DND-41 (cell line): ENCODE data around the gene STAM2.

Source experiments
- ATAC-seq: fragments of 200-7000 bp; cut with Tn5 transposase; 3 replicates; pipeline ENCODE4 v1.9.1; 2021; ENCODE audit warnings: low read depth; ENCODE audit not compliant: insufficient read depth
- DNase-seq: peaks from one replicate; pipeline ENCODE4 v3.0.0-alpha.2; 2020
- H2AFZ ChIP-seq: 2 replicates; pipeline ENCODE4 v1.6.0; 2012; ENCODE audit warnings: low read depth, low read length
- H3K27ac ChIP-seq: 2 replicates; pipeline ENCODE4 v1.5.1; 2012; ENCODE audit warnings: low read length, inconsistent platforms
- H3K27me3 ChIP-seq: fragments of 200-600 bp; sonication (generic); 2 replicates; pipeline ENCODE4 v1.6.0; 2012; ENCODE audit warnings: low read length, mild to moderate bottlenecking, inconsistent platforms; ENCODE audit not compliant: insufficient read depth, poor library complexity
- H3K36me3 ChIP-seq: 2 replicates; pipeline ENCODE4 v1.5.1; 2012; ENCODE audit warnings: low read length, inconsistent platforms; ENCODE audit not compliant: insufficient read depth
- H3K4me1 ChIP-seq: 2 replicates; pipeline ENCODE4 v1.5.1; 2012; ENCODE audit warnings: mild to moderate bottlenecking, low read length; ENCODE audit not compliant: insufficient read depth
- H3K4me2 ChIP-seq: 2 replicates; pipeline ENCODE4 v1.6.0; 2012; ENCODE audit warnings: mild to moderate bottlenecking, moderate library complexity, low read length, inconsistent platforms; ENCODE audit not compliant: insufficient read depth
- H3K4me3 ChIP-seq, 2 experiments: fragments of 200-600 bp in 1 of 2; shearing (Covaris generic) in 1 of 2; 2 replicates each; pipeline ENCODE4 v1.5.1; 2012 to 2016; ENCODE audit warnings: inconsistent platforms in 2 of 2, low read length in 2 of 2, mild to moderate bottlenecking in 2 of 2, low read depth in 1 of 2, moderate library complexity in 1 of 2
- H3K79me2 ChIP-seq: 2 replicates; pipeline ENCODE4 v1.6.0; 2012; ENCODE audit warnings: low read length, inconsistent platforms; ENCODE audit not compliant: insufficient read depth
- H3K9ac ChIP-seq: 2 replicates; pipeline ENCODE4 v1.6.0; 2012; ENCODE audit warnings: low read depth, mild to moderate bottlenecking, inconsistent platforms, low read length, moderate library complexity
- H3K9me3 ChIP-seq: 2 replicates; pipeline ENCODE4 v1.5.1; 2012; ENCODE audit warnings: low read length, moderate library complexity, mild to moderate bottlenecking, inconsistent platforms; ENCODE audit not compliant: insufficient read depth, severe bottlenecking
- H4K20me1 ChIP-seq: 2 replicates; pipeline ENCODE4 v1.6.0; 2012; ENCODE audit warnings: low read length; ENCODE audit not compliant: insufficient read depth
- CTCF ChIP-seq: IDR thresholded peaks from 2 replicates; pipeline ENCODE4 v1.5.1; 2012; ENCODE audit warnings: borderline replicate concordance, low read length, moderate library complexity, mild to moderate bottlenecking; ENCODE audit not compliant: poor library complexity, severe bottlenecking; ENCODE audit errors: extremely low read depth
- EZH2 ChIP-seq: IDR thresholded peaks from 3 replicates; pipeline ENCODE4 v1.6.1; 2012; ENCODE audit warnings: borderline replicate concordance, low read depth, mild to moderate bottlenecking, moderate library complexity, low read length, inconsistent platforms; ENCODE audit not compliant: severe bottlenecking

The STAM2 gene

GRCh38 chr2:152175368-152176112 lies at the start of gene STAM2:
STAM2 (minus strand) TSS chr2:152175763; CDS start chr2:152175642, 121 bp downstream.
- Histone ChIP-seq H3K9ac (peak within 1 kb of the TSS; percentile 95), H4K20me1 (peaks cover 3% of the 10 kb centered on the region; the same call in 1 of the 2 replicates), H2AFZ (peak within 1 kb of the TSS; percentile 99), H3K36me3 (peaks cover 3% of the 10 kb centered on the region; the same call in 1 of the 2 replicates), H3K4me2 (peak within 1 kb of the TSS; percentile 88), H3K9me3 (no peaks in the 10 kb centered on the region), H3K27me3 (no peaks in the 10 kb centered on the region), H3K27ac (peak within 1 kb of the TSS; percentile 96), H3K4me1 (peaks cover 31% of the 10 kb centered on the region), H3K4me3 (peak within 1 kb of the TSS; percentile 76 to 98), H3K79me2 (peaks cover 50% of the 10 kb centered on the region)
- peak; percentile 90 for DNase-seq
- no peak for TF ChIP-seq EZH2
- peak; percentile 95 for TF ChIP-seq CTCF
- peak; percentile 84 for ATAC-seq

GRCh38 chr2:152223977-152224376 lies 48.4 kb upstream of the STAM2 start:
- no peak overlapping the region for H2AFZ ChIP-seq
- no peak for TF ChIP-seq CTCF
- no peak for TF ChIP-seq EZH2
- H4K20me1 ChIP-seq: no peaks in the 10 kb centered on the region
- no peak overlapping the region for H3K9ac ChIP-seq
- no peaks in the 10 kb centered on the region for H3K27me3 ChIP-seq
- ATAC-seq: no peak
- no peak overlapping the region for H3K4me2 ChIP-seq
- no peak for DNase-seq
- H3K9me3 ChIP-seq: no peaks in the 10 kb centered on the region
- H3K27ac ChIP-seq: no peak overlapping the region
- no peaks in the 10 kb centered on the region for H3K36me3 ChIP-seq
- no peaks in the 10 kb centered on the region for H3K4me1 ChIP-seq
- H3K4me3 ChIP-seq: no peak overlapping the region
- no peaks in the 10 kb centered on the region for H3K79me2 ChIP-seq

- no peak for DNase-seq
- Histone ChIP-seq H2AFZ (no peak overlapping the region), H3K9ac (no peak overlapping the region), H3K27ac (no peak overlapping the region), H3K79me2 (no peaks in the 10 kb centered on the region), H3K9me3 (no peaks in the 10 kb centered on the region), H3K36me3 (no peaks in the 10 kb centered on the region), H3K27me3 (no peaks in the 10 kb centered on the region), H3K4me2 (no peak overlapping the region), H3K4me1 (no peaks in the 10 kb centered on the region), H4K20me1 (no peaks in the 10 kb centered on the region), H3K4me3 (no peak overlapping the region)
- no peak for ATAC-seq
- no peak for TF ChIP-seq EZH2
- TF ChIP-seq CTCF: no peak
Observed at GRCh38 chr2:152222975-152223637, 47.5 kb upstream of the STAM2 start.
